Right ventricle myocardium inferior (tissue), 1 donor: ENCODE data around the gene NFKBIE. TPM values are rescaled to one million over a fixed set of nuclear protein-coding genes. Genes with fewer than 3 reads are reported as not detected.

Source experiments
- ATAC-seq: fragments of 200-7000 bp; cut with Tn5 transposase; one replicate; pipeline ENCODE4 v1.9.1; 2020; ENCODE audit warnings: mild to moderate bottlenecking, moderate library complexity
- DNase-seq: peaks from one replicate; pipeline ENCODE4 v3.0.0; 2021; ENCODE audit errors: missing footprints
- intact Hi-C: fragments of 100-400 bp; cut with DNase I; formaldehyde crosslinking; loops from one replicate; pipeline ENCODE4 v1.11.0; 2022
- total RNA-seq: library from RNA; stranded (reverse); fragmentation: NEBNext Ultra II Directional; extraction: Animal tissue kit (Norgen Biotek cat#: 25700); gene quantifications from one replicate; pipeline ENCODE4 v1.2.1, GENCODE V29; 2021
- donor health status: DM: no; HTN: yes; CAD: no; lungs with severe emphysema.

Gene NFKBIE
- total RNA-seq, 1 donor from 2014 or later = 2.4 TPM

DNA sequence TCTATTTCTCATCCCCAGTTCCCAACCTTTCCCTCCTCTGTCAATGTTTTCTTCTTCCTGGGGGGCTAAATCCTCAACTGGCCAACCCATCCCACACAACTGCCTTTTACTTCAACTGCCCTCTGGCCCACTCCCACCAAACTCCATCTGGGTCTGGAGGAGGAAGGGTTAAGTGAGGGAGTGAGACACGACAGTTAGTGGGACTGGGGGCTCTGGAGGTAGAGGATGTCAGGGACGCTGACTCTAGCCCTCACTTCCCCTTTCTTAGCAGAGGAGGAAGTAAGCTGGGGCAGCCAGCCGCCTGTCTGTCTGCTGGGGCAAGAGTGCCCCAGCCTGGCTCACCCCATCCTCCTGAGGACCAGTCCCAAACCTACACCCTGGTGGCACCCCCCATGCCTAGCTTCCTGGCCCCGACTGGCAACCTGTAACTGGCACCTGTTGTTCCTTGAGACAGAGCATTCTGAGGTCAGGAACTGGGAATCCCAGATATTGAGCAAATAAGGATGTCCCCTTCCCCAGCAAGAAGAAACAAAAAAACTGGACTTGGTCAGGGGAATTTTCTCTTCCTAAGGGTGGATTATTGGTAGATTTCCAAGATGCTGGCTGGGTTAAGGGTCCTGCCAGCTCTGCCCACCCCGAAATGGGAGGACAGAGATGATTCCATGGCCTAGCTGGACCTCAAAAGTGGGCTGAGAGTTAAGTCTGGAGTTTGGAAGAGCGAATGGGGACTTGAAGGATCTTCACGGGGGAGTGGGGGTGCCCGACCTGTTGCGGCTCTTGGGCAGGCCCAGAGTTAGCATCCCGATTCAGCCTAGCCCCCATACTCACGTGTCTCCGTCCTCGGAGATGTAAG is 971 bp downstream of the NFKBIE start:
- ATAC-seq (peak; percentile 1), DNase-seq (peak; percentile 88)
- intact Hi-C loops = loop anchor here (10.0 kb wide), 1 partner anchor 190 kb away; no protein-coding TSS in a partner anchor

DNA sequence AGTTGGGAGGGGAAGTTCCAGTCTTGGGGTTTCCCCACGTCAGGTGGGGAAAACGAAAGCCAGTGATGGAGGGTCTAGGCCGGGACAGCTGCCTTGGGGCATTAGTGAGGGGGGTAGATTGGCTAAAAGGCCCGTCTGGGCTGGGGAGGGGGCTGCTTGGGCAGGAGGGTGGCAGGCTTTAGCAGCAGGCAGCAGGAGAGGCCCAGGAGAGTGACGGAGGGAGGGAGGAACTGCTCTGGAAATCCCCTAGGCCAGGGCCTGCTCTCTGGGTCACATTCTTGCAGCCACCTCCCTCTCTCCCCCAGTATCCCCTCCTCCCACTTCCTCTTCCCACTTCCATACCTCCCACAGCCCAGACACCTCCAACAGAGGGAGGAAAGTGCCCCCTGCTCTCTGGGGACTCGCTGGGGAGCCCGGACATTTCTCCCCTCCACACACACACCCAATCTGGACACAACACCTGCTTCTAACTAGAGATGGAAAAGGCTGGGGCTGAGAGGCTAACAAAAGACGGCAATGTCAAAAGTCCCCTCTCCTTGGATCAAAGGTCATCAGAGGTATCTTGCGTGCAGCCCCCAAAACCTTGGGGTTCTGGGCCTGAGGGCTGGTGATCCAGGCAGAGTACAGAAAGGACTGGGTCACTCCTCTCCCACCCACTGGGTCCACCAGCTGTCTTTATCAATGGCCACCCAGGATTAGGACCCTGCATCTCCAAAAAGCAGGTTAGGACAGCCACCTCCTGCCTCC is 1.8 kb downstream of the NFKBIE start:
- intact Hi-C loops = loop anchor here (10.0 kb wide), 1 partner anchor 191 kb away; no protein-coding TSS in a partner anchor
- no peak for ATAC-seq
- DNase-seq = no peak

DNA sequence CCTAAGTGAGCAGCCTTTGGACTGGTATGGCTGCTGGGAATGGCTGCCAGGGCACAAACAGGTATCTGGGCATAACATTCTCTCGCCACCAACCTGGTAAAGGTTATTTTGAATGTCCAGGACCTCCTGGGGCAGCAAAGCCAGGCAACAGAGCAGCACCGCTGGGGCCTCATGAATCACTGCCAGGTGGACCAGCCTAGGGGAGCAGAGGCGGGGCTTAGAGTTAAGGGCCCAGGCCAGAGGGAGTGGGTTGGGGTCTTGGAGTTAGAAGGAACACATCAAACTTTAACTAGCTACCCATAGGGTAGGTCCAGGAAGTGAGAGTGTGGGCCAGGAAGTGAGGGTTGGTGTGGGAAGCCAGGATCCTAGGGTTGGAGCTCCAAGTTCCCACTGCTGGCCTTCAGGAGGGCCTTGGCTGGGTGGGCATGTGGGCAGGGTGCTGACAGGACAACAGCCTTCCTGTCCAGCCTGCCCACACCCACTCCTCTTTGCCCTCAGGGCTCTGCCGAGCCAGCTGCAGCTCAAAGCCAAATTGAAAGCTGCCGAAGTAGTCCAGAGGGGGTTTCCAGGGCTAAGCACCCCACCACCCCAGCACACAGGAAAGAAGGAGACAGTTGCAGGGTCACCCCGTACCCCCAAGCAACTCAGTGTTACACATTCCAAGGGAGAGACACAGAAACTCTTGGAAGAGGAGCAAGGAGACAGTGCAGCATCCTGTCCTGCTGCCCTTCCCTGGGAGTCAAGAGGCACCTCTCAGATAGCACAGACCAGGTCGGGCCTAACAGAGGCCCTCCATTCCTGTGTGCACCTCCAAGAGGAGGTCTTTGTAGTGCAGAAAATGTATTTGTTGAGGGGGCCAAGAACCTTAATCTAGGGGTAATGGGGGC is 2.6 kb downstream of the NFKBIE start:
- intact Hi-C loops = loop anchor here (10.0 kb wide), 1 partner anchor 192 kb away; no protein-coding TSS in a partner anchor
- no peak for DNase-seq
- ATAC-seq = no peak

DNA sequence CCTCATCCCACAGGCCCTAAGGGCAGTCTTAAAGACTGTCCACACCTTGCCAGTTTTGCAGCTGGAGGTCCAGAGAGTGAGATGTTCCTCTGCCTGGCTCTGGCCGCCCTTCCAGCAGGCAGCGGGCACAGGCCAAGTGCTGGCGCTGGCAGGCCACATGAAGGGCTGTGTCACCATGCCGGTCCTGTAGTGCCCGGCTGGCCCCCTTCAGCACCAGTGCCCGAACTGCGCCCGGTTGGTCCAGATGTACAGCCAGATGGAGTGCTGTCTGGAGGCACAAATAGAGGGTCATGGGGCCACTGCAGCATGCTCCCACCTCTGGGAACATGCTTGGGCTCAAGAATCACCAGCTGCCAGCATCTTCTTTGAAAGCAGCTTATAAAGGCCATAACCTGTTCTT is 3.8 kb downstream of the NFKBIE start:
- DNase-seq (no peak), ATAC-seq (no peak)
- intact Hi-C loops = loop anchor here (10.0 kb wide), 1 partner anchor 193 kb away; no protein-coding TSS in a partner anchor

DNA sequence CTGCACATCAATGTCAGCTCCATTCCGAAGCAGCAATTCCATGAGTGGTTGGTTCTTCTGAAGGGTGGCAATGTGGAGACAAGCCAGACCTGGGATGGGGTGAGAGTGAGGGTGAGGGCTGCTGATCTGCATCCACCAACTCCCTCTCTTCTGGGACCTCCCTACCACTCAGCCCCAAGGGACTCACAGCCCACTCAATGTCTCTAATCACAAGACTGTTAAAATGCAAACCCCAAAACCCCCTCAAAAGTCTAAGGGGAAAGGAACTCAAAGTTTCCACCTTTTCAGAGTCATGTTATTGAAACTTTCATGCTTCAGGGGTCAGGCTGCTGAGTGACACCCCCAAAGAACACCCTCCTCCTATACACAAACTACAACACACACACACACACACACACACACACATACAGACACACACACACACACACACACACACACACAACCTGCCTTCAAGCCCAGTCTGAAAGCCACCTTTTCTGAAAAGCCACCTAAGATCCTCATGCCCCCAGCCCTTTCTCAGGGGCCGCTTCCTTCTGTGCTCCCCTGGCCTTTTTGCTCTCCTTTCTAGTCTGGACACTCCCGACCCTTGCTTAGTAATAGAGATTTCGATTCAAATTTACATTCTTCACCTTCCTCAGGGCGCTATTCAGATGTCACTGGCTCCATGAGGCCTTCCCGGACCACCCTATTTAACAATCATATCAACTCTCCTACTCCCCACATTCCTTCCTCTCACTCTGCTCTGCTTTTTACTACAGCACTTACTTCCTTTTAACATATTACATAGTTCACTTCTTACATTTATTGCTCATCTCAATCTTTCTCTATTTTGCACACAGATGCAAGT is 4.7 kb downstream of the NFKBIE start:
- intact Hi-C loops = loop anchor here (10.0 kb wide), 1 partner anchor 194 kb away; no protein-coding TSS in a partner anchor
- ATAC-seq (no peak), DNase-seq (no peak)

DNA sequence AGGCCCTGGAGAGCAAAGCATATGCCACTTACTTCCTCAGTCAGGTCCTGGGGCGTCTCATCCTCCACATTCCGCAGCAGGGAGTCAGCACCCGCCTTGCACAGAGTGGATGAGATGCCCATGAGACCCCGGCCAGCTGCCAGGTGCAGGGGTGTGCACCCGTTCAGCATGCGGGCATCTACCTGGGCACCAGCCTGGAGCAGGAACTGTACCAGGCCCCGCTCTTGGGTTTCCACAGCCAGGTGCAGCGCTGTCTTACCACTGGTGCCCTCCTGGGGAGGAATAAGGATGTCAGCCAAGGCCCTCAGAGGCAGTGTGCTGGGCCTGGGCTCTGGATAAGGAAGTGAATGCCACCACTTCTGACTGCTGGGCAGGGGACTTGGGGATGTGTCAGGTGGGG is 5.3 kb downstream of the NFKBIE start:
- no peak for DNase-seq
- intact Hi-C loops = loop anchor here (10.0 kb wide), 1 partner anchor 195 kb away; no protein-coding TSS in a partner anchor
- no peak for ATAC-seq

DNA sequence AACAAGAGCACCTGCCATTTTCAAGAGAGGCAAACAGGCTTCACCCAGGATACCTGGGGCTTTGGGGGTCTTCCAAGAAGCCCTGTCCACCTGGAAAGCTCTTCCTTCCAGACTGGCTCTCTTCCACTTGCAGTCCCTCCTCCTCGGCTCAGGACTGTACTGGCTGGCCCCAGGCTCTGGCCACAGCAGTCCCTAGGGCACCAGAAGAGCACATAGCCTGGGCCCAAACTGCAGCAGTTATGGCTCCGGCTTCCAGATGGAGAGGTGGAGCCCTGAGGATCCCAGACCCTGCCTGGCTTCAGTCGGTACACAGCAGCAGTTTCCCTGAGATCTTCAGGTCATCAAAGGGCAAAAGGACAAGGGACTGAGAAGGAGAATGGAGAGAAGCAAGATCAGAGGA is 6.4 kb downstream of the NFKBIE start:
- DNase-seq (no peak), ATAC-seq (no peak)
- intact Hi-C loops = no loop called here

DNA sequence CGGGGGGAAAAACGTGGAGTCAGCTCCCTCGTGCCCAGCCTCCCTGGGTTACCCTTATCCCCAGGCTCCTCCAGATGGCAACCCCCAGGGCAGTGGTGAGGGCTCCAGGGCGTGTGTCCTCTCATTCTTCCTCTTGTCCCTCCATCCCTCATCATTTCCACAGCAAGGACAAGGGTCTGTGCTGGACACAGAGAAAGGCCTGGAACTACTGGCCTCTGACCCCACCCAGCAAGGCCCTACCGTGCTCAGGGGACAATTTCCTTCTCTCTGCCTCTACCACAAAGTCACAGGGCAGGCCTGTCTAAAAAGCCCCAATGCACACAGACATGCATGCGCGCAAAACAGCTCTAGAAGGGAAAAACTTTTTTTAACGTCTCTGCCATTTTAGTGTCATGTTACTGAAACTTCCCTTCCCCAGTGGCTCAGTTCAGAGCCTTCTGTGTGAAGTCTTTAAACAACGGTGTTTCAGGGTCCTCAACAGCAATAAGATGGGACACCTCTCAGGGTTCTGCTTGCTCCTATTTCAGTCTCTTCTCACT is 7.0 kb downstream of the NFKBIE start:
- ATAC-seq (no peak), DNase-seq (no peak)
- intact Hi-C loops = no loop called here

DNA sequence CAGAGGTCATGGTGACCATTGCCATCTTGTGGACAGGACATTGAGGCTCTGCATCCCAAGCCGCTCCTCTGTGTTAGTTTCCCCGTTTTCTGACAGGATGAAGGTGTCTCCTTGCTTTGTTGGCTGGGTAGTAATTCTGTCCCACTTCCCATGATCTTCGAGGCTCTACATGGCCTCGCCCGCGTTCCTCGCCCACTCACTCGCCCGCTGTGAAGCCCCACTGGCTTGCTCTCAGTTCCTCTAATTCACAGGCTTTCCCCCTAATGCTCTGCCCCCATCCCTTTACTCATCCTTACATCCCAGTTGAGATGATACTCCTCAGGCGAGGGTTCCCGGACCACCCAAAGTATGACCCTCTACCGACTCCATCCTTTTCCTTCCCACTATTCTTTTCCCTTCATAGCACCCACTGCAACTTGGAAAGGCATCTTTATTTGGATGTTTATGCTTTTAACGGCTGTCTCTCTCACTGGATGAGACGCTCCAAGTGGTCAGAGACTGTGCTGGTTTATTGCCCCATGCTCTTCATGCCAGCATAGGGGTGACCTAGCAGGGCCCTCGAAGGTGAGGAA is 7.5 kb downstream of the NFKBIE start:
- intact Hi-C loops = no loop called here
- DNase-seq = no peak

DNA sequence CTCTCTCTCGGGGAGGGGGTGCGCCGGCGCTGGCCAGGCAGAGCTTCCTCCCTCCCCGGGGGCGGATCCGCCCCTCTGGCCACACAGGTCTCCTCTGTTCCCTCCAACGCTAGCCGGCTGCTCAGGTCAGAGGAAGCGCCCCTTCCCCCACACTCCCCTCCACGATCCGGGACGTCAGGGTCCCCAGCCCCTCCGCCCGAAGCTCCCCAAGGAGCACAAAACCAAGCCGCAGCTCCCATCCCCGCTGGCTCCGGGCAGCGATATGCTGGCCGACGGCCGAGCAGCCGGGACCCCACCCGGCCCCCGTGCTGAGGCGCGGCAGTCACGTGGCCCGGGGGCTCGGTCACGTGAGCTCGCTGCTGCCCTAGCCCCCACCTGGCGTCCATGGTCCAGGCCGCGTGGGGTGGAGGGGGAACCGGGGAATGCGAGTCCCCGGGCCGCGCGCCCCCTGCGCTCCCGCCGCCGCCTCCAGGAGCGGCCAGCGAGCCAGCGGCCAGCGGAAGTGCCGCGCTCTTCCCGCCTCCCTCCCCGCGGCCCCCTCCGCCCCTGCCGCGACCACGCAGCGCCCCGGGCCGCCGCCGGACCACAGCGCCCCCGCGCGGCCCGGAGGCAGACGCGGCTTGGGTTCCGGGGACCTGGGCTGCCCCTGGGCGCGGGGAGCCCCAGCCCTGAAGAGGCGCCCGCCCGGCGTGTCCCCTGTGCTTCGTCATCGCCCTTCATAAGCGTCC is 8.2 kb downstream of the NFKBIE start, which contains the start of gene SLC35B2:
TSS of gene SLC35B2 (minus strand) at position 504 of the 728 bp plus-strand sequence. CDS start at position 386, 118 bp downstream.
- intact Hi-C loops = no loop called here
- peak; percentile 83 for ATAC-seq
- peak; percentile 85 for DNase-seq

More for the DNA sequence above, 7.5 kb downstream of the NFKBIE start:
- no peak for ATAC-seq

DNA sequence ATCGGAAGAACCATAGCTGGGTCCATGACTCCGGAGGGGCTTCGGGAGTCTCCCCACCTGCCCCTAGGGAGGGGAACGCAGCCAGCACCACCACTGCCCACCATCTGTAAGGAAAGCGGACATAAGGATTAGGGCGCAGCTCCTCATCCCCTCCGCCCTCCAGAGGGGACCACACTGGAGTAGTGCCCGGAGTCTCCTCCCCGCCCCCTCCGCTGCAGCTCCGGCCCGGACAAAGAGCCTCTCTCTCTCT is 8.7 kb downstream of the NFKBIE start:
- intact Hi-C loops = no loop called here
- ATAC-seq = no peak

DNA sequence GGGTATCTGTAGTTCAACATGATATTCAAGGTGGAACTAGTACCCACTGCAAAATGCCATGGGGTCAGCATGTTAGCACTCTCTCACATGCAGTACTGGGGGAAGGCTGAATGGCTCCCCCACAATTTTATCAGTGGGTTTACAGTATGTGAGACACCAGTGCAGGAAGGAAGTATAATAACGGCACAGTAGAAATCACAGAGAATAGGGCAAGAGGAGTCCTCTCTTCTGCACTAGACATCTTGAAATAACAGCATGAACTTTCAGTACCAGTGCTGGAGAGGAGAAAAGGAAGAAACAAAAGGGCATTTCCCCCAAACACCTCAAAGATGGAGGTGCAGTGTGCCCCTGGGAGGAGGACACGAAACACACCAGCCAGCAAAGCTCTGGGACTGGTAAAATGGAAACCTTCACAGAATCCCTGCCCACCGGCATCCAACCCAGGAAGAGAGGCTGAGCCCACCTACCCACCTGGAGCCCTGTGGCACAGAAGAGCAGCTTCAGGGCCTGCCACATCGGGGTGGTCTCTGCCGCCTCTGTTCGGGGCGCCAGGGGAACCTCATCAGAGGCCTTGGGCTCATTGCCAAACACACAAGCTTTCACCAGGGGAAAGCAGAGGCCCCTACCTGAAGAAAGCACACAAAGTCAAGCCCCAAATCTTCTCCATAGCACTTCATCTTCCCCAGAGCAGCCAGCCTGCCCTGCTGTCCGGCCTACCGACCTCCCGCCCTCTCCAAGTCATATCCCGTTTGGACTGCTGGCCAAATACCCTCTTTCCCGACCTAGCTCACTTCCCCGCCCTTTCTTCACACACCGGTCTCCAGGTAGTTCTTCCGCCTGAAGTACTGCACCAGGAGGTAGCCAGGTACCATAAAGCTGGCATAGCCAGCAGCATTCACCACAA is 9.2 kb downstream of the NFKBIE start:
- DNase-seq = no peak
- no peak for ATAC-seq

More for the DNA sequence above, 8.7 kb downstream of the NFKBIE start:
- no peak for DNase-seq

DNA sequence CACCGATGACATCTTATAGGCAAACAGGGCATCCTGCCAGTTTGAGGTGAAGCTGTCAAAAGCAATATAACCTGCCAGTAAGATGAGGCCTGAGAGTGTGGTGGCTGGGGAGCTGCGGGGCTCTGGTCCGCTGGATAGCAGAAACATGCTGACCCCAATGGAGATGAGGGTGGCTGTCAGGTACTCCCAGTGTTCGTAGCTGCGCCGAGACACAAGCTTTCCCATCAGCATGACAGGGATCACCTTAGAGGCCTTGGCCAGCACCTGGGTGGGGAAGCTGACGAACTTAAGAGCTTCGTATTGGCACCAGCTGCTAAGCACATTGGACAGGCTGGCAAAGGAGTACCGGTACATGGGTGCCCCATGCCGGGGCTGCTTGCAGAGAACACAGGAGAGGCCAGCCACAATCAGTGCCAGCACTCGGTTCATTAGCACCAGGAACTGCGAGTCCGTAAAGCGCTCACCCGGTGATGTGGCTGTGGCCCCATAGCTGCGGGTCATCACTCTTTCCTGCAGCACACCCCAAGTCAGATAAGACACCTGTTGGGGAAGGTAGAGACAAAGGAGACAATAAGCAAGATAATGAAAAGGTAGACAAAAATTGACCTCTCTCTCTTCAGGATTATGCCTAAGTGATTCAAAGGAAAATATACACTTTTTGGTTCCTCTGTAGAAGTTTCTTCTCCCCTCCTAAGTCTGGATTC is 10.1 kb downstream of the NFKBIE start:
- DNase-seq (no peak), ATAC-seq (no peak)
- intact Hi-C loops = no loop called here

More for the DNA sequence above, 9.2 kb downstream of the NFKBIE start:
- intact Hi-C loops = no loop called here

DNA sequence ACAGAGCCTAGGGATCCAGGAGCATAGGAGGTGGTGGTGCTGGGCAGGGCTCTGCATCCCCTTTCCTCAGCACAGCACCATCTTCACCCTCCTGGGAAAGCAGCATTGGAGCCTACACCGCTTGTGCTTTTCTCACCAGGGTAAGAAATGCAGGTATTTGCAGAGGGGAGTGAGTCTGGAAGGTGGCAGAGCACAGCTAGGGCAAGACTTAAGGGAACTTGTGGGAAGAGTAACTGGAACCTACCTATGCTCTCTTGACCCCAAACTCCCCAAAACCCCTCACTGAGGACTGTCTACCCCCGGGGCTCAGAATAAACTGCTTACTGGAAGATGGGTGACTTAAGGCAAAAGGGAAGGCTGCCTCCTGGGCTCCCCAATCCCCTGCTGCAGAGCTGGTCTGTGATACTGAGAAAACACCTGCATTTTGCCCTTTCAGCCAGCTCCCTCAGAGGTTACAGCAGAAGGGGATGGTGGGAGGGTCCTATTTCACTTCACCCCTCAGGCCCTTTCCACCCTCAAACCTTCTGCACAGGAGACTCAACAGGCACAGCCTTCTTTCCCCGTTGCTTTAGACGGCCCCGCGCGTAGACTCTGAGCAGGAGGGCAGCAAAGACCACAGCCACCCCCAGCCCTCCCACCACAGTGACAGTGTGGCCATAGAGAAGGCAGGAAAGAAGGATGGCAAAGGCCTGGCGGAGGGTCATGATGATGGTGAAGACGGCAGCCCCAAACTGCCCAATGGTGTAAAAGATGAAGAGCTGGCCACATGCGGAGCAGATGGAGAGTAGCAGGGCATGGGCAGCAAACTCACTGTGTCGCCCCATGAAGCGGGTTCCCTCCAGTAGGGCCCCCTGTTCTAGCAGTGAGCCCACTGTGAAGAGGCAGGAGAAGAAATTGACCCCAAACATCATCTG is 10.9 kb downstream of the NFKBIE start:
- intact Hi-C loops = no loop called here
- ATAC-seq = no peak
- no peak for DNase-seq
